K562 (cell line): ENCODE measurements around the gene TRAPPC12. TPM values are rescaled to one million over a fixed set of nuclear protein-coding genes. Genes with fewer than 3 reads are reported as not detected.

Experiments used
- BCLAF1 ChIP-seq, 2 experiments: fragments of 450-650 bp in 1 of 2; IDR thresholded peaks; 2 replicates each; pipeline ENCODE4 v1.6.1; 2011 to 2017; ENCODE audit warnings: low read depth in 2 of 2, antibody characterized with exemption in 1 of 2, borderline replicate concordance in 1 of 2, low read length in 1 of 2, mild to moderate bottlenecking in 1 of 2, mixed read lengths in 1 of 2; ENCODE audit not compliant: control insufficient read depth in 1 of 2
- CBFA2T2 ChIP-seq: fragments of 450-650 bp; conservative IDR thresholded peaks from 2 replicates; pipeline ENCODE4 v1.6.1; 2017; ENCODE audit warnings: mild to moderate bottlenecking
- ETV5 ChIP-seq: sonication (generic); formaldehyde crosslinking; IDR thresholded peaks from 2 replicates; pipeline ENCODE4 v1.4.0; 2020; ENCODE audit warnings: low read depth, mild to moderate bottlenecking, missing genetic modification reagents
- FUS ChIP-seq: fragments of 200-400 bp; formaldehyde crosslinking; optimal IDR thresholded peaks from 2 replicates; pipeline ENCODE3; 2017; ENCODE audit warnings: low read depth, low read length
- LARP7 ChIP-seq: fragments of 450-650 bp; IDR thresholded peaks from 2 replicates; pipeline ENCODE4 v1.6.1; 2016
- MCM2 ChIP-seq: fragments of 450-650 bp; IDR thresholded peaks from 2 replicates; pipeline ENCODE4 v1.6.1; 2017; ENCODE audit warnings: low read depth, mild to moderate bottlenecking
- RHOXF2B ChIP-seq: fragments of 250-450 bp; sonication (Bioruptor Pico); conservative IDR thresholded peaks from 2 replicates; pipeline ENCODE4 v1.5.1; 2021
- SMARCA4 ChIP-seq: fragments of 450-650 bp; IDR thresholded peaks from 2 replicates; pipeline ENCODE4 v1.6.1; 2016
- SRSF9 ChIP-seq: fragments of 200-400 bp; formaldehyde crosslinking; IDR thresholded peaks from 2 replicates; pipeline ENCODE4 v1.6.1; 2017; ENCODE audit warnings: low read depth, low read length, borderline replicate concordance
- STAT5A ChIP-seq: IDR thresholded peaks from 2 replicates; pipeline ENCODE4 v1.6.1; 2012; ENCODE audit warnings: low read length, inconsistent platforms, borderline replicate concordance
- ZBTB11 ChIP-seq, 3 experiments: fragments of 200-800 bp in 1 of 3; fragments of 250-450 bp in 1 of 3; fragments of 450-650 bp in 1 of 3; sonication (Bioruptor Pico) in 1 of 3; sonication (Bioruptor generic) in 1 of 3; formaldehyde crosslinking in 1 of 3; IDR thresholded peaks; 2 replicates each; pipeline versions ENCODE4 v1.6.1 to v1.8.0; 2016 to 2022; ENCODE audit warnings: mild to moderate bottlenecking in 2 of 3, missing genetic modification characterization in 2 of 3, missing compliant biosample characterization in 1 of 3, moderate library complexity in 1 of 3
- ZNF444 ChIP-seq: fragments of 250-450 bp; sonication (Bioruptor Pico); IDR thresholded peaks from 2 replicates; pipeline ENCODE4 v1.4.0; 2020; ENCODE audit warnings: mild to moderate bottlenecking, moderate library complexity
- ZNF609 ChIP-seq: sonication (generic); formaldehyde crosslinking; IDR thresholded peaks from 2 replicates; pipeline ENCODE4 v1.8.1; 2023; ENCODE audit warnings: missing genetic modification reagents, mild to moderate bottlenecking, borderline replicate concordance
- ZNF766 ChIP-seq: fragments of 200-800 bp; sonication (Bioruptor generic); conservative IDR thresholded peaks from 2 replicates; pipeline ENCODE4 v1.6.1; 2016; ENCODE audit warnings: missing genetic modification characterization, missing compliant biosample characterization
- ZSCAN29 ChIP-seq: fragments of 450-650 bp; IDR thresholded peaks from 2 replicates; pipeline ENCODE4 v1.6.1; 2017
- polyA plus RNA-seq, 8 experiments: library from polyadenylated mRNA; depleted of rRNA in 4 of 8; stranded (reverse) in 5 of 8; unstranded in 3 of 8; fragments of >200 nt; fragmentation: Nextera tagmentation in 2 of 8; fragmentation: Illumina TruSeq in 1 of 8; extraction: Ambion mirVana in 2 of 8; extraction: Trizol in 1 of 8; gene quantifications; 2 replicates each; pipeline versions ENCODE4 v1.2.1 to v1.2.3, GENCODE V29; 2011 to 2014; ENCODE audit warnings: inconsistent platforms in 1 of 8, missing spikeins in 1 of 8
- total RNA-seq, 7 experiments: library from RNA; depleted of rRNA in 6 of 7; stranded (reverse); fragments of >200 nt in 6 of 7; fragmentation: Illumina TruSeq in 2 of 7; extraction: Trizol in 2 of 7; gene quantifications; 2 replicates each; pipeline versions ENCODE4 v1.2.1 to v1.2.3, GENCODE V29; 2011 to 2021; ENCODE audit warnings: low replicate concordance in 1 of 7

The TRAPPC12 gene
- total and polyA plus RNA-seq, 9 of the 15 experiments (the other 6 are each of a cell fraction or from before 2014, with no cell fraction given): 8.0 to 75.2 (median 39.1) TPM

GRCh38 chr2:3519255-3520205 is 140.0 kb downstream of the TRAPPC12 start, which contains the start of gene ADI1 (continued):
- TF ChIP-seq MCM2: no peak
- no peak for TF ChIP-seq ZNF444
- TF ChIP-seq SRSF9: no peak
- no peak for TF ChIP-seq ZNF766 (CRISPR knock-in tag)
- no peak for TF ChIP-seq ZSCAN29
- TF ChIP-seq LARP7: no peak; the same call in 1 of the 2 replicates
- peak in 1 of 3 experiments; percentile 66; a peak in 1 of 6 replicates for TF ChIP-seq ZBTB11 (CRISPR knock-in tag; IDR thresholded peaks at IDR 0.05)
- TF ChIP-seq SMARCA4: no peak; the same call in 1 of the 2 replicates
- TF ChIP-seq FUS: peak; percentile 69
- no peak for TF ChIP-seq BCLAF1 (IDR thresholded peaks at IDR 0.05; ENCODE audit: borderline replicate concordance in 1 of 2, control insufficient read depth in 1 of 2, low read depth in 2 of 2, low read length in 1 of 2)
- TF ChIP-seq CBFA2T2: no peak
- no peak for TF ChIP-seq ZNF609 (CRISPR knock-in tag)
- no peak for TF ChIP-seq STAT5A
- peak; percentile 46; the same call in 1 of the 2 replicates for TF ChIP-seq ETV5
- TF ChIP-seq RHOXF2B (CRISPR knock-in tag): no peak
